ENCODE results near the gene PTPN4. TPM values are rescaled to one million over a fixed set of nuclear protein-coding genes. Genes with fewer than 3 reads are reported as not detected.
"Not testable (repeated sequence)": the region's sequence is repeated elsewhere in the genome, so short reads cannot be mapped to it uniquely, and the experiment has no call there.

Gene PTPN4
- polyA plus RNA-seq, 4 donors: 15.3 to 24.1 (median 20.9) TPM

DNA sequence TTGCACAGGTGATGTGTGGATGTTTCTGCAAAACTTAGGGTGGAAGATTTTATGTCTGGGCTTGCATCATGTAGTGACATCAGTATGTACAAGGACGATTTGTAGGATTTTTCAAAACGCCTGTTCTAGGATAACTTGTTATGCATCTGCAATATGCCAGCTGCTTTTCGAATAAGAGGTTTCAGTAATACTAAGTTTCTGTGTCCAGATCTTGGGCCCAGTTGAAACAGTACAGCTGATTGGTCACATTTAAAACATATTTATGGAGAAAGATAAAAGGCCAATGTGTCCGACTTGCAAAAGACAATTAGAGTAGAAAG, 1.2 kb downstream of the PTPN4 start:
- DNase-seq (ENCODE audit: low read depth in 4 of 4, low spot score in 3 of 4): no peak

DNA sequence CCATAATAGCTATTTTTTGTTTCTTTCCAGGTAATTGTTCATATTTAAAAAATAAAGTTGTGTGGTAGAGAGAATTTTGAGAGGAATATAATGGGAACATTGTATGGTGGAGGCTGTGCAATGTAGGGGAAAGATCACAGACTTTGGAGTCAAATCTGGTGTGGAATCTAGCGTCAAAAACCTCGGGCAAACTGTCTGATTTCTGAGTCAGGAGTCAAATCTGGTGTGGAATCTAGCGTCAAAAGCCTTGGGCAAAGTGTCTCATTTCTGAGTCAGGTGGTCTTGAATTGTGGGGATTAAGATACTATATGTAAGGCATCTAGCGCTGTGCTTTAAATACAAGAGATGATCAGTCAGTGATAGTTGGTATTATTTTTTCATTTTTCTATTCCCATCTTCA, 5.1 kb downstream of the PTPN4 start:
- no peak for DNase-seq (ENCODE audit: low read depth in 4 of 4, low spot score in 3 of 4)

DNA sequence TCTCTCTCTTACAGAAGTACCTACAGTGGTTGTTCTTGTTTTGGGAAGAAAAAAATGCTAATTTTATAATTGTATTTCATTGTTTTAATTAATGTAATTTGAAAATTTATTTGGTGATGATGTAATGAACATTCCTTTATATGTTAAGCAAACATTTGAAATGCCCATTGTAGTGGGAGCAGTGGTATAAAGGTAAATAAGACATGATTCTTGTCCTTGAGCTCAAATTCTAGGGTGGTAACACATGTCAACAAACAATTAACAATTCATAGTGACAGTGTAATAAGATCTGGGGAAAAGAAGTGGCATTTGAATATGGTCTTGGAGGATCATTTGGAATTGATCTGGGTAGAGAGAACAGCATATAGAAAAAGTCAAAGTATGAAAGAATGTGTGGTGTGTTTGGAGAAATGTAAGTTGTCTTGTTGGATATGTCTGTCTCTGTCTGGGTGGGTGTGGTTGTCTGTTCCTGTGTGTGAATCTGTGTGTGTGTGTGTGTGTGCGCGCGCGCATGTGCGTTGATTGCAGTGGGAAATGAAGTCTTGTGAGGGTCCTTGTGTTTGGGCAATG, 5.8 kb downstream of the PTPN4 start:
- no peak for DNase-seq (ENCODE audit: low read depth in 4 of 4, low spot score in 3 of 4)

DNA sequence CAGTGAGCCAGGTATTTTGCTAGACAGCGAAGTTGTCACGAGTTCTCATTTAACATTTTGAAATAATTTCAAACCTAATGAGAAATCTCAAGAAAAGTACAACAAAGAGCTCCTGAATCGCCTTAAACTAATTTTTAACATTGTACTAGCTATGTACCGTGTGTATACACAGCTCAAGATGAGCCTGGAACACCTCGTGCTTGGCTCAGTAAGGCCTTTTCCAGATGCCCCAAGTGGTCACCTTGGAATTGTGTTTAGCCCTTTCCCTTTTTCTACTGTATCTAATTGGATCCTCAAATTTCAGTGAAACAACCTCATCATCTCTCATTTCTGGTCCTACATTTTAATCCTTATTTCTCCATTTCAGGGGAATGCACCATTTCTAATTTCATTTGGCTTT, 7.2 kb downstream of the PTPN4 start:
- DNase-seq (ENCODE audit: low read depth in 4 of 4, low spot score in 3 of 4): no peak

DNA sequence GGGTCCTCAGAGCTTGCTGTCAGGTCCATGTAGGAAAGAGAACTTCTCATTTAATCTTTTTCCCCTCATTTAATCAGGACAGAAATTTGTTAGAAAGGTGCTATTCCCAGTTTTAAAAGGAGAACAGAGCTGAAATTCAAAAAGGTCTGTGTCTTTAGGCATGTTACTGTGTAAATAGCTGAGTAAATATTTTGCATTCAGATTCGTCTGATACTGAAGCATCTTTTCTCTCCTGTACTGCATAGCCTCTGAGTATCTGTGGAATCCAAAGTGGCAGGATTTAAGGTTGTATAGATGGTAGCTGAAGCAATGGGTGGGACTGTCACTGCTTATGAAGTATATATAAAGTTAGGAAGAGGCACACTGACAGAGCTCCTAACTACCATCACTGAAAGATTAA, 9.0 kb downstream of the PTPN4 start:
- DNase-seq (ENCODE audit: low read depth in 4 of 4, low spot score in 3 of 4): no peak

DNA sequence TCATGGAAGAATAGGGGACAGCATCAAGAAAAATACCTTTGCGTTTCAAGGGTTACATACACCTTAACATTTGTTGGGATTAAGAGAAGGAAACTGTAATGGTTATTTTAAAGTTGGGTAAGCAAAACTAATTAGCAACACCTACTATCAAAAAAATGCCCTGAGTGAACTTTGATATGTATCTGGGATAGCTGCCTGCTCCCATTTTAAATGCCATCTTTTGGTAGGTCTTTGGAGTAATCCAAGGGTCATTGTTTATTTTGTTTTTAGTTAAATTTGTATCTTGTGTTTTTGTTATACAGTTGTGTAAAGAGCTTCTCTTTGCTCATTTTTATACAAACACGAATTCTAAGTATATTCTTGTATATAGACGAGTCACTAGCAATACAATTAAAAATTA, 9.9 kb downstream of the PTPN4 start:
- no peak for DNase-seq (ENCODE audit: low read depth in 4 of 4, low spot score in 3 of 4)

DNA sequence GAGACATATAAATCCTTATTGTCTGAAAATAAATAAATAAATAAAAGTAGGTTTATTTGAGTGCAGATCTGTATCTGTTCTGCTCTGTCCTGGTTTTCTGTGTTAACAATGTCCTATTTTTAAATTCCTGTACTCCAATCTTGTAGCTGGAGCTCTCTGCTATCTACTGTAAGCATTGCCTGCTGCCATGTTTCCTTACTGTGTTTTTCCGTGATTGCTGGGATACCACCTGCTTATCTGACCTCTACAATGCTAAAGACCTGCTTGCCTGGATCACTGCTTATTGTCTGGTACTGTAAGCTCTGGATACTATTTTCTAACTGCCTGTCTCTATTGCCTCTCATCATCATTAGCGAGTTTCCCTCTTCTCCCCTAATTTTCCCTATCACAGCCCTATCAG, 11.6 kb downstream of the PTPN4 start:
- DNase-seq (ENCODE audit: low read depth in 4 of 4, low spot score in 3 of 4): no peak

DNA sequence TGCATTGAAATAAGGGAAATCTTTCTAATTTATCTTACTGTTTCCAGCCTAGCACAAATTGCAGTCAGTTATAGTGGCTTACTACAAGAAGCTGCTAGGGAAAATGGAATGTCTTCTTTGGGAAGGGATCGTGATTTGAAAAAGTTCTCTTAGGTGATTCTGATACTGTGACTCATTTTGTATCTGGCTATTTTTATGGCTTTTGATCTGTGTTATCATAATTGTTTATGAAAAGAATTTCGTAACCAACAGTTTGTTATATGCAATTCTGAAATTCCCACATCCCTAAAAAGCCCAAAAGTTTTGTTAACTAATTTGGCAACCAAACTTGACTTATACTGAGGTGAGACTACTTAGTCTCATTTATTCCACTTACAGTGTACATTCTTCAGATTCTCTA, 12.4 kb downstream of the PTPN4 start:
- no peak for DNase-seq (ENCODE audit: low read depth in 4 of 4, low spot score in 3 of 4)

DNA sequence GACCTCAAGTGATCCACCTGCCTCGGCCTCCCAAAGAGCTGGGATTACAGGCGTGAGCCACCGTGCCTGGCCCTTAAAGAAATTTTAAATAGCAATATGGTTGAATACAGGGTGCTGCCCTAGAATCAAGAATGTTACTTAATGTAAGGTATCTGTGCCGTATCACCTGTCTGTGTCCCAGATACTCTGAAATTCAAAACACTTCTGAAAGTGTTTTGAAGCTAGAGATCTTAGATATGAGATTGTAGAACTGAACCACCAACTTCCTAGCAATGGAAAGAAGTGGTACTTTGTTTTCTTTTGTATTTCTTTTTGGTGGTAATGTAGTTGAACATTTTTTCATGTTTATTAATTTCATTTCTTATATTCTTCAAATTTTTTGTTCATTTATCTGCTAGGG, 13.0 kb downstream of the PTPN4 start:
- no peak for DNase-seq (ENCODE audit: low read depth in 4 of 4, low spot score in 3 of 4)

DNA sequence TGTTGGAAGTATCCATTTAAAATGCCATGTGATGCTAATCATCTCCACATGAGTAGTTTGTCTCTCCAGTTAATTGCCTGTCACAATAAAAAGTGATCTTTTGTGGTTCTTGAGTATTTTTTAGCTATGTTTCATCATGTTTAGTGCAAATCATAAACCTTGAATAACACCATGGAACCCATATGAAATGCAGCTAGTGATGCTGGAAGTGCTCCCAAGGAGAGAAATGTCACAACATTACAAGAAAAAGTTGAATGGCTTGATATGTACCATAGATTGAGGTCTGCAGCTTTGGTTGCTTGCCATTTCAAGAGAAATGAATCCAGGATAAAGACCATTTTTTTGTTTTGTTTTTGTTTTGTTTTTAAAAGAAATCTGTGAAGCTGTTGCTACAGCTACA, 14.3 kb downstream of the PTPN4 start:
- DNase-seq (ENCODE audit: low read depth in 4 of 4, low spot score in 3 of 4): no peak

DNA sequence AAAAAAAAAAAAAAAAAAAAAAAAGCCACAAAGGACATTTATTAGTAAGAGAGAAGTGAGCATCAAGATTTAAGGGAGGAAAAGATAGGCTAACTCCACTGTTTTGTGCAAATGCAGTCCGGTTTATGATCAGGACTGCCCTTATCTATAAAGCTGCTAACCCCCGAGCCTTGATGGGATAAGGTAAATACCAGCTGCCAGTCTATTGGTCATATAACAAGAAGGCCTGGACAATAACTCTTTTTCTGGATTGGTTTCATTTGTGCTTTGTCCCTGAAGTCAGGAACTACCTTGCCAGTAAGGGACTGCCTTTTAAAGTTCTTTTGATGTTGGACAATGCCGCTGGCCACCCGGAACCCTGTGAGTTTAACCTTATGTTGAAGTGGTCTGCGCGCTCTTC, 15.4 kb downstream of the PTPN4 start:
- DNase-seq (ENCODE audit: low read depth in 4 of 4, low spot score in 3 of 4): no peak

DNA sequence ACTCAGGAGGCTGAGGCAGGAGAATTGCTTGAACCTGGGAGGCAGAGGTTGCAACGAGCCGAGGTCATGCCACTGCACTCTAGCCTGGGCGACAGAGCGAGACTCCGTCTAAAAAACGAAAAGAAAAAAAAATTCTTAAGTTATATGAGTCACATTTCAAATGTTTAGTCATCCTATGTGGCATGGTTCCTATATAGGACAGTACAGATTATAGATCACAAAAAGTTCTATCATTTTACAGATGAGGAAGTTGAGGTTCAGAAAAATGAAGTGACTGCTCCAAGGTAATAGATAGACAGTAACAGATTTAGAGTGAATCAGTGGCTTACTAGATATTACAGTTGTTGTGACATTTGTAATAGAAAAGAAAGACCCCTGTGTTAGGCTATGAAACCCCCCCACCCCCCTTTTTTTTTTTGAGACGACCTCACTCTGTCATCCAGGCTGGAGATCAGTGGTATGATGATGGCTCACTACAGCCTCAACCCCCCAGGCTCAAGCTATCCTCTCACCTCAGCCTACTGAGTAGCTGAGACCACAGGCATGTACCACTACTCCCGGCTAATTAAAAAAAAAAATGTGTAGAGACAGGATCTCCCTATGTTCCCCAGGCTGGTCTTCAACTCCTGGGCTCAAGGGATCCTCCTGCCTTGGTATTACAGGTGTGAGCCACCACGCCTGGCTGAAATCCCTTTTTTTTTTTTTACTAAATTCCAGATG, 22.7 kb downstream of the PTPN4 start:
- no peak for DNase-seq (ENCODE audit: low read depth in 4 of 4, low spot score in 3 of 4)

DNA sequence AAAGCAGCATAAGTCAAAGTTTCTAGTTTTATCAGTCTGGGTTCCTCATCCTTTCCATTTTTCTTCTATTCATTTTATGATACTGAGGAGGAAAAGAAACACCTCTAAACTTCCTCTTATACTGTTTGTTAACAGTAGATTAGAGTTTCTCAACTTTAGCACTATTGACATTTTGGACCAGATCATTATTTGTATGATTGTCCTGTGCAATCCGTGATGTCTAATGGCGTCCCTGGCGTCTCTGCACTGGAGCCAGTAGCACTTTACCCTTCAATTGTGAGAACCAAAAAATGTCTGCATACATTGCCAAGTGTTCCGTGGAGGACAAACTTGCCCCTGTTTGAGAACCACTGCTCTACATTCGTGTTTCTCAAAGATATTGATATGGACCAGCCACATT, 25.2 kb downstream of the PTPN4 start:
- no peak for DNase-seq (ENCODE audit: low read depth in 4 of 4, low spot score in 3 of 4)

DNA sequence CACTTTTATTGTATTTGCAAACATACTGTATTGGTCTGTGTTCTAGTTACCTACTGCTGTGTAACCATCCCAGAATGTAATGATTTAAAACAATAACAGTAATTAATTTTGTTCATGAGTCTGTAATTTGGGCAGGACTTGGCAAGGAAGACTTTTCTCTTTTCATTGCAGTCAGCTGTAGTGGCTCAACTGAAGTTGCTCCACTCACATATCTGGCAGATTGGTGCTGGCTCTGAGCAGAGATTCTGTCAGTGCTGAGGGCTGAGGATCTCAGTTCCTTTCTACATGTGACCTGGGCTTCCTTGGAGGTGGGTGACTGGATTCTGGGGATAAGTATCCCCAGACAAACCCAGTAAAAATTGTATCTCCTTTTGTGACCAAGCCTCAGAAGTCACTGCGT, 26.6 kb downstream of the PTPN4 start:
- no peak for DNase-seq (ENCODE audit: low read depth in 4 of 4, low spot score in 3 of 4)

DNA sequence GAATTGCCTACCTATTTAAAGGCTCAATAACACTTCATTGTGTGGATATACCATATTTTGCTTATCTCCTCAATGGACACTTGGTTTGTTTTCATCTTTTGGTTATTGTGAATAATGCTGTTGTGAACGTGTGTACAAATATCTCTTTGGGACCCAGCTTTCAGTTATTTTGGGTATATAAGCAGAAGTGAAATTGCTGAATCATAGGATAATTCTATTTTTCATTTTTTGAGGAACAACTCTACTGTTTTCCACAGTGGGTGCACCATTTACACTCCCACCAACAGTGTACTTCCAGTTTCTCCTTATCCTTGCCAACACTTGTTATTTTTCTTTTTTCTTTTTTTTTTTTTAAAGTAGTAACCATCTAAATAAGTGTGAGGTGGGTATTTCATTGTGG, 29.0 kb downstream of the PTPN4 start:
- DNase-seq (ENCODE audit: low read depth in 4 of 4, low spot score in 3 of 4): no peak

DNA sequence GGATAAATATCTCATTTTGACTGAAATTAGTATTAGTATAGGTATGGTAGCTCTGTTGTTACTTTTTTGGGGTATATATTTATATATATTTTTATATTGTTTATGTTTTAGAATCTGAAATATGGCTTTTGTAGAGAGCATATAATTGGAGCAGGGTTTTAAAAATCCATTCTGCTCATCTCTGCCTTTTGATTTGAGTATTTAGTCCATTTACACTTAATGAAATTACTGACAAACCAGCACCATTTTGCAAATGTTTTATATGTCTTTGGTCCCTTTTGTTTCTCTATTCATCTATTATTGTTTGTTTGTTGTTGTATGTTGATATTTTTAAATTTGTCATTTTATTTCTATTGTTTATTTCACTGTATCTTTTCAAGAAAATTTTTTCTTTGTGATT, 30.7 kb downstream of the PTPN4 start:
- no peak for DNase-seq (ENCODE audit: low read depth in 4 of 4, low spot score in 3 of 4)

DNA sequence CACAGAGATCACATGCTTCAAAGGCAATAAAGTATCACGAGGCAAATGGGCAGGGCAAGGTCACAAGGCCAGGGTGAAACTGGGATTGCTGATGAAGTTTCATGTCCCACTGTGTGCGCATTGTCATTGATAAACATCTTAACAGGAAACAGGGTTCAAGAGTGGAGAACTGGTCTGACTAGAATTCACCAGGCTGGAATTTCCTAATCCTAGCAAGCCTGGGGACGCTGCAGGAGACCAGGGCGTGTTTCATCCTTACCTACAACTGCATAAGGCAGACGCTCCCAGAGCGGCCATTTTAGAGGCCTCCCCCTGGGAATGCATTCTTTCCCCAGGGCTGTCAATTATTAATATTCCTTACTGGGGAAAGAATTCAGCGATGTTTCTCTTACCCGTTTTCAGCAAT, 33.2 kb downstream of the PTPN4 start:
- no peak for DNase-seq (ENCODE audit: low read depth in 4 of 4, low spot score in 3 of 4)

DNA sequence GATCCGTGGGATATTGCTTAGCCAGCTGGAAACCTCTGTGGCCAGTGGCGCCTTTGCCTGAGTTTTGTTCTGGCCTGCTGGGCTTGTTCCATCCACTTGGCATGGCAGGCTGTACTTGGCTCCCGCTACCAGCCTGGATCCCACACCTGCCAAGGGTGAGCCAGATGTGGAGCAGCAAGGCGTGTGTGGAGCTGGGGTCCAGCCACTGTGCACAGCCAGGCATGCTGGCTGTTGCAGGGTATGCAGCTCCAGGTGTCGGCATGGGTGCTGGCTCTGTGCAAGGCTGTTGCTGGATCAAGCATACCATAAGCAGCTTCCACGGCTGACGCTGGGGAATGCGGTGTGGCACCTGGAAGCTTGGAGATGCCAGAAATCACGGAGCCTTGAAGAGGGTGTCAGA, 34.5 kb downstream of the PTPN4 start:
- no peak for DNase-seq (ENCODE audit: low read depth in 4 of 4, low spot score in 3 of 4)

DNA sequence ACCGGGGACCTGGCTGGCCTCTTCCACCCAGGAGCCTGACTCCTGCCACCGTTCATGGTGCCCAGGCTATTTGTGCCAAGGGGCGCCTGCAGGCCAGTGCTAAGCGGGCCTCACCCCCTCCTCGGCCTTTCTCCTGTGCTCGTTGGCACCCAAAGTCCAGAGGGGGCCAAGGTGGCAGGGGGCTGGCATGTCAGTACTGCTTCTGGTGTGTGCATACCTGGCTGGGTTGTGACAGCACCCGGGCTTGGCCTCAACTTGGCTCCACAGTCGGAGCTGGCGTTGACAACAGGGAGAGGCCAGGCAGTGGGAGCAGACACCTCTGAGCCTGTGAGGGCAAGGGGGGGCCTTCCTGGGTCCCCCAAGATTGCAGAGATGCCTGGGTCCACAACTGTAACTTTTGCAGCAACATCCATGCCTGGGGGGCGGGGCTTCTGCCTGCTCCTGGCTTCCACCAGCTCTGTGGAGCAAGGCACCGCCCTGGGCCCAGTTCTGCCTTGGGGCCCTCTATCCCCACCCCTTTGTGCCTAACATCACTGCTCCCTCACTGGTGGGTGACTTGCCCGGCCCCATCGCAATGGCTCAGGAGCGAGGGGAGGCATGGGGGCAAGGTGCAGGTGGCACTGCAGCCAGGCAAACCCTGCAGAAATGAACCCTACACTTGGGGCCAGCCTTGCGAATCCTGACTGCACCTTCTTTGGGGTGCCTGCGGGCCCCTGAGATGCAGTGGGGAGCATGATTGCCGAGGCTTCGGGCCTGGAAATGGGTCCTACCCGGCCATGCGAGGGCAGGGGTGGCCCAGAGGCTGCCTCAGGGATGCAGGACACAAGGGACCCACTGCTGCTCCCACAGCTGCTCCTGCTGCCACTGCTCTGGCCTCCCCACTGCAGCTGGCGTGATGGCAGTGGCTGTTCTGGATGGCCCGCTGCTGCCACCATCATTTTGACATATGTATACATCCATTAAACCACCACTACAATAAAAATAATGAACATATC, 35.9 kb downstream of the PTPN4 start:
- DNase-seq (ENCODE audit: low read depth in 4 of 4, low spot score in 3 of 4): no peak

DNA sequence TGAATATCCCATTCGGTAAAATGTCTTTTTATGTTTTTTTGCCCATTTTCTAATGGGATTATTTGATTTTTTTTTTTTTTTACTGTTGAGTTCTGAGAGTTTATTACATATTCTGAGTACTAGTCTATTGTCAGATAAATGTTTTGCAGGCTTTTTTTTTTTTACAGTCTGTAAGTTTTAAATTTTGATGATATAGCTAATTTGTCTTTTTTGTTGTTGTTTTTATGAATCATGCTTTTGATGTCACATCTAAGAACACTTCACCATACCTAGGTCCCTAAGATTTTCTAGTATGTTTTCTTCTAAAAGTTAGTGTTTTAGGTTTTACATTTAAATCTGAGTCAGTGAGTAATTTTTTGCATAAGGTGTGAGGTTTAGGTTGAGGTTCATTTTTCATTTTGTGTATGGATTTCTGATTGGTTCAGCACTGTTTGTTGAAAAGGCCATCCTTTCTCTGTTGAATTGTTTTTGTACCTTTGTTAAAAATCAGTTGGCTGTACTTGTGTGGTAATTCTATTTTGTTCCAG, 40.7 kb downstream of the PTPN4 start:
- DNase-seq (ENCODE audit: low read depth in 4 of 4, low spot score in 3 of 4): no peak

DNA sequence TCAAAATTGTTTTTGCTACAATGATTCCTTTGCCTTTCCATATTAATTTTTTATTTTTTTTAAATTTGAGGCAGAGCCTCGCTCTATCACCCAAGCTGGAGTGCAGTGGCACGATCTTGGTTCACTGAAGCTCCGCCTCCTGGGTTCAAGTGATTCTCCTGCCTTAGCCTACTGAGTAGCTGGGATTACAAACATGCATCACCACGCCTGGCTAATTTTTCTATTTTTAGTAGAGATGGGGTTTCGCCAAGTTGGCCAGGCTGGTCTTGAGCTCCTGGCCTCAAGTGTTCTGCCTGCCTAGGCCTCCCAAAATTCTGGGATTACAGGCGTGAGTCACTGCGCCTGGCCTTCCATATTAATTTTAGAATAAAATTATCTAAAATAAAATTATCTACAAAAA, 41.3 kb downstream of the PTPN4 start:
- no peak for DNase-seq (ENCODE audit: low read depth in 4 of 4, low spot score in 3 of 4)

DNA sequence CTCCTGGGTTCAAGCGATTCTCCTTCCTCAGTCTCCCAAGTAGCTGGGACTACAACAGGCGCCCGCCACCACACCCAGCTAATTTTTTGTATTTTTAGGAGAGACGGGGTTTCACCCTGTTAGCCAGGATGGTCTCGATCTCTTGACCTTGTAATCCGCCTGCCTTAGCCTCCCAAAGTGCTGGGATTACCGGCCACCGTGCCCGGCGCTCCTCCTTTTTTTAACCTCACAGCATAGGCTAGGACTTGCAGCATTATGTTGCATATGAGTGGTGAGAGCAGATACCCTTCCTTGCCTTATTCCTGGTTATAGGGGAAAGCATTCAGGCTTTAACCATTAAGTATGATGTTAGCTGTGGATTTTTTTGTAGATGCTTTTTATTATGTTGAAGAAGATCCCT, 42.3 kb downstream of the PTPN4 start:
- not testable (repeated sequence) for DNase-seq (ENCODE audit: low read depth in 4 of 4, low spot score in 3 of 4)

Data from left renal pelvis (tissue), 4 donors.